Measurements from ENCODE around the gene CSPG4. TPM values are rescaled to one million over a fixed set of nuclear protein-coding genes. Genes with fewer than 3 reads are reported as not detected.
"Not testable (repeated sequence)": the region's sequence is repeated elsewhere in the genome, so short reads cannot be mapped to it uniquely, and the experiment has no call there.

The CSPG4 gene
- polyA plus RNA-seq, 1 donor = 108 TPM

DNA sequence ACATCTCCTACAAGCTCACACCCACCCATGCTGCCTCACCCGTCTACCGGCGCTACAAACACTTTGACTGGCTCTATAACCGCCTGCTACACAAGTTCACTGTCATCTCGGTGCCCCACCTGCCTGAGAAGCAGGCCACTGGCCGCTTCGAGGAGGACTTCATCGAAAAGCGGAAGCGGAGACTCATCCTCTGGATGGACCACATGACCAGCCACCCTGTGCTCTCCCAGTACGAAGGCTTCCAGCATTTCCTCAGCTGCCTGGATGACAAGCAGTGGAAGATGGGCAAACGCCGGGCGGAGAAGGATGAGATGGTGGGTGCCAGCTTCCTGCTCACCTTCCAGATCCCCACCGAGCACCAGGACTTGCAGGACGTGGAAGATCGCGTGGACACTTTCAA, 62.8 kb downstream of the CSPG4 start:
- DNase-seq (ENCODE audit: low read depth) = no peak

GRCh38 chr15:75649045-75649761, 63.4 kb downstream of the CSPG4 start:
- DNase-seq (ENCODE audit: low read depth) = no peak

DNA sequence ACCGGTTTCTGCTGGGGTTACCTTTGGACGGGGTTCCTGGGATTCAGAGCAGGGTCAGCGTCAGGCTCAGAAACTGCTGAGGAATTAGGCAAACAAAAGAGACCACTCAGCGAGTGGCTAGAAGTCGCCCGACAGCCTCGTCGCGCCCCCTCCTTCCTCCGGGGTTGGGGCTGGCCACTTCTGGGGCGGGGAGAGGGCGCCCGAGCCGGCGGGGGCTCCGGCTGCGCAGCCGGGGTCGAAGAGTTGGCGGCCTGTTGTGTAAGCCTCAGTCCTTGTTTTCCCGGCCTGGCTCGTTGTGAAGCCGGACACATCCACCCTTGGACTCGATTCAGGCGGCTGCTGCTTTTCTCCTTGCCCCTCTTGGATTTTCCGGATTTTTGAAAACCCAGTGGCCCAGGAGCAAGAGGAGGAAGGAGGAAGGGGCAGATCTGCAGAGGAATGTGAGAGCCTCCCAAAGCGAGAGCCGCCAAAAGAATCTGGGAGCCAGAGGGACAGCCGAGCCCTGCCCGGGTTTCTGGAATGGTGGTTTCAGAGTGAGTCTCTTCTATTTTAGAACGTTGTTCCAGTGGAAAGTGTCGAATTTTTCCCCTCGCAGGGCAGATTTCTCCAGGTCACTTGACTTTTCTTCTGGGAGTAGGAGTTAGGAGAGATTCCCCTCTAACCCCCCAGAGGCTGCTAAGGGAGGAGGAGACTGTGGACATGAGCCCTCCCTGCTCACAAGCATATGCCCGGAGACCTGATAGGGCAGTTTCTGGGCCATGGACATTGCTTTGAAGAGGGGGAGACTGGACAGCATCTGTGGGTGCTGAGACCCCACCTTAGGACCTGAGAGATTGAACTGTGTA, 64.3 kb downstream of the CSPG4 start:
- no peak for DNase-seq (ENCODE audit: low read depth)

GRCh38 chr15:75647370-75648155, 65.1 kb downstream of the CSPG4 start, which contains the start of gene SNX33:
Gene SNX33 (plus strand): TSS chr15:75647912. CDS start chr15:75649103, 1,191 bp downstream.
- peak; percentile 68 for DNase-seq (ENCODE audit: low read depth)

DNA sequence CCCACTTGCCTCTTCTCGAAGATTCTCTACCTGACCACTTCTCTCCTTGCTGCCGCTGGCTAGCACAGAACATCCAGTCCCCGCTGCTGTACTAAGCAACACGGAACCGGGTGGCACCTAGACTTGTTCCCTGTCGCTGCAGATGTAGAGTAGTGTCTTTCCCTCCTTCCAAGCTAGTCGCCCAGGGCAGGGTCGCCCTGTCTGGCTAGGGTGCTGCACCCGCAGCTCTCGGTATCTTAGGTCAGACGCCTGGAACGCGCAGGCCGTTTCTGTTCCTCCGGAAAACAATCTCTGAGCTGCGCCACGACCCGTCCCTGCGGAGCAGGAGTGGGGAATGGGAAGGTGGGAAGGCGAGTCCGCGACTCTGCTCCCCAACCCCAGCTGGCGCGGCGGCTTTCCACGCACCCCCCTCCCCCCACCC, 65.7 kb downstream of the CSPG4 start:
- DNase-seq (ENCODE audit: low read depth) = no peak

DNA sequence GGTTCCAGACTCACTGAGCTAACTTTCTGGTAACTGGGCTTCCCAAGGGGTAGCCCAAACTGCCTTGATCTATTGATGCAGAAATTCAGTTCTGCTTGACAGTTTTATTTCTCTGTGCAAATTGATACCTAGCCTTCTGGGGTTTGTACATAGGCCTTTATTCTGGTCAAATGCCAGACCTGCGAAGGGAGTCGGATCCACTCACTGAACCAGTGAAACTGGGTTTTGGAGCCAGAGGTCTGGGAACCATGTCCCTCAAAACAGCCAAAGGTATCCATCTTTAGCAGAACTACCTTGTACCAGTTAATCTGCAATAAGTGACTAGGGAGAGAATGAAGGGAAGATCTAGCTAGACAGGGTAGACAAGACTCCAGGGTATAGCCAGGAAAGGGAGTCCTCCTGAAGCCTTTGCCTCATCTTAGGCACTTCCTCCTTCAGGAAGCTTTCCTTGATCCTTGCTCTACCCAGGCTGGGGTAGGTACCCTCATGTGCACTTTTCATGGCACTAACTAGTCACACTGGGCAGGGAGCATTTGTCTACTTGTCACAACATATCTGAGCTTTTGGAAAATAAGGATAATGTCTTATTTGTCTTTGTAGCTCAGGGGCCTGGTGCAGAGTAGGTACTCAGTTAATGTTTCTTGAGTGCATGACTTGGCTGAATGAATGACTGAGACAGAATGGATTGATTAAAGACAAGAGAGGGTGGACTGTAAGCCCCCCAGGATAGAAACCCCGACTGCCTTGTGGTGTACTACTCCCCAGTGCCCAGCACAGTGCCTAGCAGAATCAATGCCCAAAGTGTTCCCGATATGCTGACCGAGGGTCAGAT, 66.3 kb downstream of the CSPG4 start:
- DNase-seq (ENCODE audit: low read depth) = no peak

- DNase-seq (ENCODE audit: low read depth) = no peak
These were observed 68.3 kb downstream of the CSPG4 start for GRCh38 chr15:75644376-75644775.

GRCh38 chr15:75641603-75642002, 71.0 kb downstream of the CSPG4 start:
- no peak for DNase-seq (ENCODE audit: low read depth)

DNA sequence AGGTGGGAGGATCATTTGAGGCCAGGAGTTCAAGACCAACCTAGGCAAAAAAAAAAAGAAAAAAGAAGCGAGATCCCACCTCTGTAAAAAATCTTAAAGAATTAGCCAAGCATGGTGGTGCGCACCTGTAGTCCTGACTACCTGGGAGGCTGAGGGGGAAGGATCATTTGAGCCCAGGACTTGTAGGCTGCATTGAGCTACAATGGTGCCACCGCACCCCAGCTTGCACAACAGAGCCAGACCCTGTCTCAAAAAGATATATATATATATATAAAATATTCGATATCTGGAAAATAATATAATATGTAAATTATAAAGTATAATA, 71.5 kb downstream of the CSPG4 start:
- no peak for DNase-seq (ENCODE audit: low read depth)

GRCh38 chr15:75640483-75641178, 72.0 kb downstream of the CSPG4 start:
- DNase-seq (ENCODE audit: low read depth) = no peak

DNA sequence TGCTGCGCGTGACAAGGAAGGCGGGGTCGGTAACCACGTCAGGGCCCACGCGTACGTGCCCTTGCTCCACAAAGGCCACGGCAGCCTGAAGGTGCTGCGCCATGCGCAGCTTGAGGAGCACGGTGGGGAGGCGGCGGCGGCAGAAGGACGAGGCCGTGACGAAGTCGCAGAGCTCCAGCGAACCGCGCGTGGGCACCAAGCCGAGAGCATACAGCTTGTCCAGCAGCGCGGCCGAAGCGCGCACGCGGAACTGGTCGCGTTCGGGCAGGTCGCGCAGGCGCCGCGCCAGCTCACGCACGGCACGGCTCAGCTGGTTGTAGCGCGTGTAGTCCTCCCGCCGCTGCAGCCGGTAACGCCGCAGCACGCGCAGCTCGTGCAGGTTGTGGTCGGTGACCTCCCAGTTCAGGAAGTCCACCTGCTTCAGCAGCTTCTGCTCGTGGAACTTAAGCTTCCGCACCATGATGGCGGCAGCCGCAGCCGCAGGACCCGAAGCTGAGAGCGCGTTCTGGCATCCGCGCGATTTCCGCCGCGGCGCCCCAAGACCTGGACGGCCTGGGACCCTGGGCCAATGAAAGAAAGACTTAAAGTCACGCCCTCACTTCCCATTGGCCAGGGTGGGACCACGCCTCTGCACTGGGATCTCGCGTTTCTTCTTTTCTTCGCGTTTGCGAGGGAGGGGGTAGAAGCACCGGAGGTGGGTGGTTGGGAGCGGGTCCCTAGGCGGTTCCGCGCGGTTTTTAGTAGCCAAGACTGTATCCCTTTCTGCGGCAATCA, 72.8 kb downstream of the CSPG4 start, which contains the start of gene IMP3:
TSS of gene IMP3 (minus strand) at position 516 of the 774 bp plus-strand sequence. CDS start at position 460, 56 bp downstream.
- DNase-seq (ENCODE audit: low read depth) = peak; percentile 95

DNA sequence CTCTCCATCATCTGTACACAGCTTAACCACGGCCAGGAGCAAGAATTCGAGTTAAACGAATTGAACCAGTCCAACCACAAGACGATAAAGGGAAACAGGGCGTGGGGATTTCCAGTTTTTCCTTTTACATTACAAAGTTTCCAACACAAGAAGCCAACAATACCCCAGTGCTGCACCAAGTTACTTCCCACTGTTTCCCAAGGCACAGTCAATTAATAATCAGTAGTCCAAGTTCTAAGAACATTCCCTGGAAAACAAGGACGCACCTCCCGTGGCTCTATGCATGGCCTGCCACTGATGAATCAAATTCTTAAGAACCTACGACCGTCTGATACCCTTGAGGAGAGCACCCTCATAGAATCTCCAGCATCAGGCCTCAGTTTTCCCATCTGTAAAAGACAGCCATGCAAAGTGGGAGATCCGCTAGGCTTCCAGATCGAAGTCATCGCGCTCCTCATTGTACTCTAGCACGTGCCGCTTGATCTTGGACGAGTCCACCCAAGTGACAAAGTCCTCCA, 73.4 kb downstream of the CSPG4 start:
- no peak for DNase-seq (ENCODE audit: low read depth)

DNA sequence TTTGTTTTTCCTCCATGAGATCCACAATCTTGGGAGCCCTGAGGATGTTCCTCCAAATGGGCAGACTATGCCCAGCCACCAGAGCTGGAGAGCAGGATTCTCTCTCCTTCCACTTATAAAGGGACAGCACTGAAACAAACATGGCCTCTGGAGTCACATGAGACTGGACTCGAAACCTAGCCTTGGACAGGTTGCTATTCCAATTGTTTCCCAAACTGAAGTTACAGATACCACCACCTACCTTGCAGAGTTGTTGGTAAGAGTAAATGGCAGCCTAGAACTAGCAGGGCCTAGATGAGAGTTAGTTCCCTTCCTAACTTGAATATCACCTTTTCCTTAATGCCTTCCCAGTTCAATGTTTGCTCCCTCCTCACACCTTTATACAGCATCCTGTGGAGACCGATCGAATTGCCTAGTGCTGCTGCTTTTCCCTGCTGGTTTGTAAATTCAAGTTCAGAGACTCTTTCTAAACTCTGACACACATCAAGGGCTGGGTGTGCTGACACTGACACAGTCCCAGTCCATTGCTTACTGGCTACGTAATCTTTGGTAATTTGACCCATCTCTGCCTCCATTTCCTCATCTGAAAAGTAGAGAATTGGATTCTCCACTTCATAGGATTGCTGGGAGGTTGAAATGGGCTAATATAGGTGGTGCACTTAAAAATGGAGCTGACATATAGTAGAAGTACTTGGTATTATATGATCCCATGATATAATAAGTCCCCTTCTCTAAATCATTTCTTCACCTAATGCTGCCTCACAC, 75.2 kb downstream of the CSPG4 start:
- DNase-seq (ENCODE audit: low read depth) = no peak

DNA sequence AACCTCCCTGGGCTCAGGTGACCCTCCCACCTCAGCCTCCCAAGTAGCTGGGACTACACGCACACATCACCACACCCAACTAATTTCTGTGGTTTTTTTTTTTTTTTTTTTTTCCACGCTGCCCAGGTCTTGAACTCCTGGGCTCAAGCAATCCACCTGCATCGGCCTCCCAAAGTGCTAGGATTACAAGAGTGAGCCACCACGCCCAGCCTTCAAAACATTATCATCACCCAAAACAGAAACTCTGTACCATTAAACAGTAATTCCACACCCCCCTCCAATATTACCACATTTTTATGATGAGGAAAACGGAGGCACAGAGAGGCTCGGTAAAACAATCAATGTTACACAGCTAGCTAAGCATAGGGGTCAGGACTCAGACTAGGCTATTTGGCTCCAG, 76.6 kb downstream of the CSPG4 start:
- DNase-seq (ENCODE audit: low read depth) = no peak

- not testable (repeated sequence) for DNase-seq (ENCODE audit: low read depth)
These were observed 78.7 kb downstream of the CSPG4 start for GRCh38 chr15:75633922-75634321.

DNA sequence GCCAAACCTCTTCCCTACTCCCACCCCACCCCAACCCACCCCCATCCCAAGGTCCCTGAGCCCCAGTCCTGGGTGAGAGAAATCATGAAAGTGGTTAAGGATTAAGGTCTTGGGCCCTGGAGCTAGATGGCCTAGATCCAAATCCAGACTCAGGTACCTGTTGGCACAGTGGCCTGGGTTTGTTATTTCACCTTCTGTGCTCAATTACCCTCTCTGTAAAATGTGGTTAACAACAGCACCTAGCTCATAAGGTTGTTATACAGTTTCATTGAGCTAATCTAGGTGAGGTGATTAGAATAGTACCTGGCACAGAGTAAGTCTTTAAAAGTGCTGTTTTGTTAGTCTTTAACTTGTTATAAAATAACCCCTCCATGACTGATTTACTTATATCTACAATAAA, 80.7 kb downstream of the CSPG4 start:
- no peak for DNase-seq (ENCODE audit: low read depth)

DNA sequence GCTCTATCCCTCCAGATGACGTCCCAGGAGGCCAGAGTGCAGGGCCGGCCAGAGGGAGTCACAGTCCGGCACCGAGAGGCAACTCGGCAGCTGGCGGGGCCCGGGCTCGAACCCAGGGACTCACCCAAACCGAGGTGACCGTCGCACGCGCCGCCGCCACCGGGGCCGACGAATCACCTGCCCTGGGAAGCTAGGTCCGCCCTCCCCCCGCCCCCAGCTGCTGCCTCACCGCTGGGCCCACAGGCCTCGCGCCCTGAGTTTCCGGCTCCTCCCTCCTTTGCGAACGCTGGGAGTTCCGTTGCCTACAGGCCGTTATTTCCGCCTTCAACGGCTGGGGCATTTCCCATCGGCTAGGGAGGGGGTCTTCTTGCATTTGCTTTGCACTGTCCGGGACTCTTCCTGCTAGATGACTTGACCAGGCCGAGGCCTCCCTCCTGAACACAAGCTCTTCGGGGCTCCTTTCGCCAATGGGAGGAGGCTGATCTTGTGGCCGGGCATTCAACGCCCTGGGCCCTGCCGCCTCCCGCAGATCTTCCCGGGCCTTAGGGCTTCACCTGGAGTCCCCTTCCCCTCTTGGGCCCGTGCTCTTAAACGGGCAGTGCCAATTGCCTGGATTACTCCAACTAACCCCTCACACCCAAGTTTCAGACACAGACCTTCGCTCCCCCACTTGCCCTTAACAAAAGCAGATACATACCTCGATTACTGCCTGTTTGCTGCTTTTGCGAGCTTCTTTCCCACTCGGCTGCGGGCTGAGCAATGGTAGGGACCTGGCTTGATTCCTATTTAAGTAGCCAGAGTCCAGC, 86.9 kb downstream of the CSPG4 start, which contains the start of gene SNUPN:
TSS of gene SNUPN (minus strand) at position 184 of the 806 bp plus-strand sequence. CDS start 4,674 bp downstream, outside the sequence.
- peak; percentile 86 for DNase-seq (ENCODE audit: low read depth)

All from forelimb muscle (tissue), 1 donor.